SW480 (cell line): Measurements from ENCODE around the gene KCNE2.
"Not testable (repeated sequence)": the region's sequence is repeated elsewhere in the genome, so short reads cannot be mapped to it uniquely, and the experiment has no call there.

Experiments
- DNase-seq: peaks from one replicate; pipeline ENCODE4 v3.0.0-alpha.2; 2016; ENCODE audit warnings: low spot score

KCNE2 gene

DNA sequence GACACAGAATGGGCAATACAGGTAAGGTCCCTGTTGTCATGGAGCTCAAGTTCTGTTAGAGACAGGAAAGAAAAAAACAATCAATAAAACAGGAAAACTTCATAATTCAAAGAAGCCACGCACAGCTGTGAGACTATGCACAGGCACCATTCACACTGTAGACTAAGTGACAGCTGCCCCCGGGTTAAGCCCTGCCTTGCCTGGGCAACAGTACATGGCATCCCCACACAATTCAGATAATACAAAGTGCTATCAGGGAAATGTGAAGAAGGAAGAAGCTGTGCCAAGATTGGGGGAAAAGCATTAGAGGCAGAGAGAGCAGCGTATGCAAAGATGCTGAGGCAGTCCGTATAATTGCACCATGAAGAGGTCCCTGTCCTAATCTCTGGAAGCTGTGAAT lies 9.0 kb upstream of the KCNE2 start:
- DNase-seq = no peak

DNA sequence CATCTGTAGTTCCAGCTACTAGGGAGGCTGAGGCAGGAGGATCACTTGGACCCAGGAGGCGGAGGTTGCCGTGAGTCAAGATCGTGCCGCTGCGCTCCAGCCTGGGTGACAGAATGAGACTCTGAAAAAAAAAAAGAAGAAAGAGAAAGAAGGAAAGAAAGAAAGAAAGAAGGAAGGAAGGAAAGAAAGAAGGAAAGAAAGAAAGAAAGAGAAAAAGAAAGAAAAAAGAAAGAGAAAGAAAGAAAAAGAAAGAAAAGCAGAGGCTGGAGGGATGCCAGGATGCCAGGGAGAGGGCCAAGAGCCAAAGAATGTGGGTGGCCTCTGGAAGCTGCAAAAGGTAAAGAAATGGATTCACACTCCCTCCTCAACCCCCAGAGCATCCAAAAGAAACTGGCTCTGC lies 8.2 kb upstream of the KCNE2 start:
- no peak for DNase-seq

DNA sequence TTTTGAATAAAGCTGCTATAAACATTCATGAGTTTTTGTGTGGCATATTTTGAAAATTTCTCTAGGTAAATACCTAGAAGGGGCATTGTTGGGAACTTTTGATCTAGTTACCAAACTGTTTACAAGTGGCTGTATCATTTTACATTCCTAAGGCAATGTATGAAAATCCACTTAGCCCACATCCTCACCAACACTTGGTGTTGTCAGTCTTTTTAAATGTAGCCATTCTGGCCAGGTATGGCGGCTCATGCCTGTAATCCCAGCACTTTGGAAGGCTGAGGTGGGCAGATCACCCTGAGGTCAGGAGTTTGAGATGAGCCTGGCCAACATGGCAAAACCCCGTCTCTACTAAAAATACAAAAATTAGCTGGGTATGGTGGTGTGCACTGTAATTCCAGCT lies 5.9 kb upstream of the KCNE2 start:
- DNase-seq = no peak

DNA sequence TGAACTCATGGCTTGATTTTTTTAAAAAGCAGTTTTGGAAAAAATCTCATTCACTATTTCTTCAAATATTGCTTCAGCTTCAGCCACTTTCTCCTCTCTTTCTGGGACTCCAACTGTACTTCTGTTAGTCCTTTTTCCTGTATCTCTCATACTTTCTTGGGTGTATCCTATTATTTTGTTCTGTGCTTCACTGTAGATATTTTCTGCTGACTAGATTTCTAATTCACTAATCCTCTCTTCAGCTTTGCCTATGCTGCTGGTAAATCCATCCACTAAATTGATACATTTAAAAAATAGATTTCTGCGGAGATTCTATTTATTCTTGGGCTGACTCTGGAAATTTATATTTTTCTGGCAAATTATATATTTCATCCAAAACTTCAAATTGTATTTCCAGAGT lies 4.9 kb upstream of the KCNE2 start:
- no peak for DNase-seq

DNA sequence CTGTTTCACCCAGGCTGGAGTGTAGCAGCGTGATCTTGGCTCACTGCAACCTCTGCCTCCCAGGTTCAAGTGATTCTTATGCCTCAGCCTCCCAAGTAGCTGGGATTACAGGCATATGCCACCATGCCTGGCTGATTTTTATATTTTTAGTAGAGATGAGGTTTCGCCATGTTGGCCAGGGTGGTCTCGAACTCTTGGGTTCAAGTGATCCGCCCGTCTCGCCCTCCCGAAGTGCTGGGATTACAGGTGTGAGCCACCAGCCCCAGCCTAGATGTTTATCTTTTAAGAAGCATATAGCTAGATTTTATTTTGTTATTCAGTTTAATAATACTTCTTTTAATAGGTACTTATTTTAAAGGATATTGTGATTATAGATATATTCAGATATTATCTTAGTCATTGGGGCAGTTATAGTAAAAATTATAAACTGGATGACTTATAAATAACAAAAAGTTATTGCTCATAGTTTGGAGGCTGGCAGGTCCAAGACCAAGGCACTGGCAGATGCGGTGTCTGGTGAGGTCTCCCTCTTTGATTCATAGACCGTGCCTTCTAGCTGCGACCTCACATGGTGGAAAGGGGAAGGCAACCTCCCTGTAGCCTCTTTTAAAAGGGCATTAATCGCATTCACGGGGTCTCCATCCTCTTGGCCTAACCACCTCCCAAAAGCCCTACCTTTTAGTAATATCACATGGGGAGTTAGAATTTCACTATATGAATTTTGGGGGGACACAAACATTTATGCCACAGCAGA lies 3.1 kb upstream of the KCNE2 start:
- DNase-seq = no peak

DNA sequence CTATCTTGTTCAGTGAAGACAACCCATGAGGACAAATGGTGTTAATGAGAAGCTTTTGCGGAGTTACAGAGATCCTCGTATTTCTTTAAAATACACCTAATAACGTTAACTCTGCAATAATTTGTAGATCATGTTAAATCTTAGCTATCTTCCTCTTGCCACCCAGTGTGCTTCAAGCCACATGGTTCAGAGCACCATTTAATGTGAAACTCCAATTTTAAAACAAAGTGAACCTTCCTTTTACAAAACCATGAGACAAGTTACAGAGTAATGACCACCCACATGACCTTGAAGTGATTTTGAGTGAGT lies 1.7 kb upstream of the KCNE2 start:
- no peak for DNase-seq

DNA sequence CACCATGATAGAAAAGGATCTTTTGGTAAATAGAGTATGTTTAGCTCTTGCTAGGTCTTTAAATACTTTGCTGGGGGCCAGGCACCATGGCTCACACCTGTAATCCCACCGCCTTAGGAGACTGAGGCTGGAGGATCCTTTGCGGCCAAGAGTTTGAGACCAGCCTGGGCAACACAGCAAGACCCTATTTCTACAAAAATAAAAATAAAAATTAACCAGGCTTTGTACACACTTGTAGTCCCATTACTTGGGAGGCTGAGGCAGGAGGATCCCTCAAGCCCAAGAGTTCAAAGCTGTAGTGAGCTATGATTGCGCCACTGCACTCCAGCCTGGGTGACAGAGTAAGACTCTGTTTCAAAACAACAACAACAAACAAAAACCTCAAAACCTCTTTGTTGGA lies 1.1 kb upstream of the KCNE2 start:
- DNase-seq = no peak

DNA sequence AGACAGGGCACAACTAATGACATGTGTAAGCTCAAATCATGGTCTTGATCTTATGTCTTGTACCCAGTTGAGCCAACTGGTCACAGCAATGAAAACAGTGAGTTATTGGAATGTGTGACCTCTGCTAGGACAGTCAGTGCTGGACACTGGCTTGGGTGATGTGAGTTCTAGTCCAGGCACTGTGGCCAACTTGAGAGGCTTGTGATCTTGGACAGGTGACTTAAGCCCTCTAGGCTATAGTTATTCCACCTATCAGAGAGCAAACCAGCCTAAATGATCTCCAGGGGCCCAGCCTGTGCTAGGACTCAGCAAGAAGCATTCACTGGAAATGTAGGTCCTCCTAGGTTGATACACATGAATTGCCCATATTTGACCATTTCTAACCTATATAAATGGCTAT lies 1.1 kb downstream of the KCNE2 start:
- DNase-seq = no peak

DNA sequence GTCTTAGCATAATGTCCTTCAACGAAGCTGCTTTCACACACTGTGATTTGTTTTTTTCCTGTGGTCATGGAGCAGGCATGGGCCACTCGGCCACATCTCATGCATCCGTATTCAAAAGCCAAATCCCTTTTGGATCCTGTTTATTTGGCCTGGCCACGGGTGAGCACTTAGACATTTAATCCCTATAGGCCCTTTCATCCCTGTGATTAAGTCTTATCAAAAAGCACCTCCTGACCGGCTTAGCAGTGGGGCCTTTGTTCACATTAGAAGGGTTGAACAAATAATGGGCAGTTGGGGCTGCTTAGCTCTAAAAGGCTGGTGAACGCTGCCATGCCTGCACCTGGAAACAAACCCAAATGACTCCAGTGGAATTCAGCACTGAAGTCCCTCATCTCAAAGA lies 2.0 kb downstream of the KCNE2 start:
- DNase-seq = no peak

DNA sequence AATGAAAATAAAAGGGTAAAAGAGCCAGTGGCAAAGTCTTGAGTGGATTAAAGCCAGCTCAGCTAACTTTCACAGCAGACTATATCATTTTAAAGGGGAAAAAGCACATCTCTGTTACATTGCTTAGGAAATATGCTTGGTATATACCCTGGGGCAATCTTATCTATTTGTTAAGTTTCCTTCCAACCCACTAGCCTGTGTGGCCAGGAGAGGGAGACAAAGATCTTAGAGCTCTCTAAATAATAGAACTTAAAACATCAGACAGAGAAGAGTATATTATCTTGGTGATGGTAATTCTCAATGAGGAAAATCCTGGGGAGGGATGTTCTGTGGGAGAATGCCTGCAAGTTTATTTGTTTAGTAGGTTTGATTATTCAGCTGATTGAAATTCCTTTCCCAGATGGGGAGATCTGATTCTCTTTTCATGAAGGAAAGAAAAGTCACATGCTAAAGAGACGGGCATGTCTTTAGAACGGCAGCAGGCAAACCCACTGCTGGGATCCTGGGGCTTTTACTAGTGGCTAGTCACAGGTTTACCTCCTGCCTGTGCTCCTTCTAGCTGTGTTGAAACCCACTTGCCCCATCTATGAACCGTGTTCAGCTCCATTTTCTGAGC lies 3.6 kb downstream of the KCNE2 start:
- DNase-seq = peak; percentile 79

DNA sequence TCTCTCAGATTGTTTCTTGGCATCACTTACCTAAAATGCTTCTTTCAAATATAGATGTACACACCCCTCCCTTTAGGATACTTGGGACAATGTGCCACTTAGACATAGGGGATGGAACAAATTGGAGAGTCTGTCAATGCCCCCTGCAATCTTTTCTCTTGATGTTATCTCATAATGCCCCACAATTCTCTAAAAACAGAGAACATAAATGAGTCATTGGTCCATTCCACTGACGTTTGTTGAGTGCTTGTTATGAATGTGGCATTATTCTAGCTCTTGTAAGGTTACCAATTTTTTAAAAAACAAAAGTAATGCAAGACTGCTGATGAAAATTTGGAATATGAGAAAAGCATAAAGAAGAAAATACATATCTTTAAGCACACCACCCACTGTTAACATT lies 5.9 kb downstream of the KCNE2 start:
- DNase-seq = no peak

DNA sequence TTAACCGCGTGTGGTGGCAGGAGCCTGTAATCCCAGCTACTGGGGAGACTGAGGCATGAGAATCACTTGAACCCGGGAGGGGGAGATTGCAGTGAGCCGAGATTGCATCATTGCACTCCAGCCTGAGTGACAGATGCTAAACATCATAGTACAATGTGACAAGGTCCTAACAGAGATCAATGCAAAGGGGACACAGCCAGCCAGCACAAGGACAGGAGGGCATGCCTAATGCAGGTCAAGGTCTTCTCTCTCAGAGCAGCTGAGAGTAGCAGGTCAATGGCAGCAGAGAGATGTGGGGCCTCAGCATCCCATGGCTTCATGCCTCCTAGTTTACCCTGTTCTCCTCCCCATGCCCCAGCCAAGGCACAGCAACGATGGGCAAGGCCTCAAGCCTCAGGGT lies 8.5 kb downstream of the KCNE2 start:
- DNase-seq = no peak

DNA sequence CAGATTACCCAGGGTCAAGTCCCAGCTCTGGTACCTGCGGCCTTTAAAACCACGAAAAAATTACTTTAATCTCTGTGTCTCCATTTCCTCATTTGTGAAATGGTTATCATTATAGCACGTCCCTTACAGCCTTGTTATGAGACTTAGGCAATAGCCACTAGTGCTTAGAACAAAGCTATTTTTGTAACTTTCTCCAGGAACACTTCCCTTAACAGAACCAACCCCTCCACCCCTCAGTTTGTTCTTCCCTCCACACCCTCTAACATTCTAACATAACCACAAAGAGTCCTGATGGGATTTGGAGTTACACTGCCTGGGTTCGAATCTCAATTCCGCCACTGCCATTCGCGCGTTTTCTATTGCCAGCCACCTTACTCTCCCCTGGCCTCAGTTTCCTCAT lies 10.7 kb downstream of the KCNE2 start:
- DNase-seq = not testable (repeated sequence)

DNA sequence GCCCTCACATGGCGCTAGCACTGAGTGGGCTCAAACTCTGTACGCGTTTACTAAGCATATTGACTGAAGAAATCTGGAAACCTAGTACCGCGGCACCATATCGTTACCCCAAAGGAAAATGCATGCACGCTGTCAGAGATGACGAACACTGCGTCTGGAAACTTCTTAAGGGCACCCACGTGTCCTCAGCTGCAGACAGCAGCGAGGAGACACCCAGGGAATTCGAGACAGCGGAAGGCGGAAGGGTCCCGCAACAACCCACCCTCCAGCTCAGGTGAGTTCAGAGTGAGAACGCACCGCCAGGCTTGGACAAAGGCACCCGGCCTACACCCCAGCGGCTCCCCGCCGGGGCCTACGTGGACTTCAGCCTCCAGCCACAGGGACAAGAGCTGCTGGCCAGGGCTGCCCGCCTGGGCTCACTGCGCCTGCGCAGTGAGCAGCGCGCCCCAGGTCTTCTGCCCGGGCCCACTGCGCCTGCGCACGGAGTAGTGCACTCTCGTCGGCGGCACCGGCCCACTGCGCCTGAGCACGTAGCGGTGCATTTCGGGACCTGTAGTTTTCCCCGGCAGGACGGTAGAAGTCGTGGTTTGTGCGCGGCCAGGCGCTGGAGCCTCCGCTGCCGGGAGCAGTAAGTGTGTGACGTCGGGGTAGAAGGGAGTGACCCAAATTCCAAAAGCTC lies 11.3 kb downstream of the KCNE2 start, which contains the start of gene SMIM11:
Gene SMIM11, plus strand, starts transcription at position 568 of the 679 bp plus-strand sequence. CDS start 3,998 bp downstream, outside the sequence.
- DNase-seq = not testable (repeated sequence)

DNA sequence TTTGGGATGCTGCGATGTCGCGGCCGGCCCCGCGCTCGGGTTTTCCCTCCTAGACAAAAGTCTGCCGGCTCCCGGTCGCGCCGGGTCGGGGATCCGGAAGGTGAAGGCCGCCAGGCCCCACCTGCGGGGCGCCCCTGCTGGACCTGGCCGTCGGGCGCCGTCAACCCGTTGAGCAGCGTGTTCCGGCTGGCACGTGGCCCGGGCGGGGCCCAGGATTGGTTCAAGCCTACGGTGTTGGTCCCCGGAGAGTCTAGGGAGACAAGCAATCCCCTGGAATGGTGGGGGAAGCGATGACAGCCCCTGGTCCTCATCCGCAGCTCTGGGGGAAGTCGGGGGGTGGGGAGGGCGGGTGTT lies 11.8 kb downstream of the KCNE2 start:
- DNase-seq = not testable (repeated sequence)

DNA sequence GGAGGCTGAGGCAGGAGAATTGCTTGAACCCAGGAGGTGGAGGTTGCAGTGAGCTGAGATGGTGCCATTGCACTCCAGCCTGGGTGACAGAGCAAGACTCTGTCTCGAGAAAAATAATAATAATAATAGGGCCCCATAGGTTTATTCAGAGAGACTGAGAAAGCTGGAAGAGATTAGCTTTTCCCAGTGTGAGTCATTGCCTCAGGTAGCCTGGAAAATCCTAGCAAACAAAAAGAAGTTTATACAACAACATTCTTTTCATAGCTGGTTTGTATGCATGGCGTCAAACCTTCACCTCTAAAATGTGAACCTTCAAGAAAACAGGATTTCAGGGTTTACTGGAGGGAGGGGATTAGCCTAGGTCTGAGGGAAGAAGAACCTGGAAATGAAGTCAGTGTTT lies 19.3 kb downstream of the KCNE2 start:
- not testable (repeated sequence) for DNase-seq

DNA sequence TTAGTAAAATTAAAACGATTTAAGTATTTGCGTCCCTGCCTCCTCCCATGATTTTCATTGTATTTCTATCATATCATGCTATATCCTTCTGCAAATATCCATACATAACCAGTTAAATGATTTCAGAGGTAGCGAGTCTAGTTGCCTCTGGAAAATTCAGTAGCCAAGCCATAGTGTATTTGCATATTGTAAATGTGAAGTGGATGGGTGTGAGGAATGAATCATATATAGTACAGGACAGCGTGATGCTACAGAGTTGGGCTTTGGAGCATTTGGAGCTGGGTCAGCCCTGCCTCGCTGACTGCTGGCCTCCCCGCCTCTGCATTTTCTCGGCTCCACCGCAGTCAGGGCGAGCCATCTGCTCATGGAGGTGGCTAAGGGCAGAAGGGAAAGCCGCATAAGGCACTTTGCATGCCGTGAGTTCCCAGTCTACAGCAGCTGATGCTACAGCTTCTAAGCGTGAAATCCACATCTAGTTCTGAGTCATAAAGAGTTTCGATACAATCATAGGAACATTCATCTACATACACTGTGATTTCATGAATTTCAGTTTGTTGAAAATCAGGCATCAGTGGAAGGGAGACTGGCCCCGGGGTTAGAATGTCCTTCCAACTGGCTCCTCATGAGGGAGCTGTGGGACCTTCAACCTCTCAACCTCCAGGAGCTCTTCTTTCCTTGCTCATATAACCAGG lies 20.1 kb downstream of the KCNE2 start:
- DNase-seq = not testable (repeated sequence)

DNA sequence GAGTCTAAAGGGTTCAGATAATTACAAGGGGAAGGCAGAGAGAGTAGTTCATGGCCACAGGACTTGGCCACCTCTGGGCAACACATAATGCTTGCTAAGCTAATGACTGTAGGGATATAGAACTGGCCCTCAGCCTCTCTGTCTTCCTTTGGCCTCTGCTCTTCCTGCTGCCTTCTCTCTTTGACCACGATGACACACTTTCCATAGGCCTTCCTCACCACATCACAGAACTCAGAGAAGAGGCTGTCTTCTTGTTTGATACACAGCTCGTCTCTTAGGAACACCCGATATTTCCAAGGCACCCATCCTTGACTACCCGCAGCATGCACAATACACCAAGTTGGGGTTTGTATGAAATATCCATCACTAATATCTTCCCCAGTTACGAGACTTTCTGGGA lies 36.7 kb downstream of the KCNE2 start:
- DNase-seq = not testable (repeated sequence)

DNA sequence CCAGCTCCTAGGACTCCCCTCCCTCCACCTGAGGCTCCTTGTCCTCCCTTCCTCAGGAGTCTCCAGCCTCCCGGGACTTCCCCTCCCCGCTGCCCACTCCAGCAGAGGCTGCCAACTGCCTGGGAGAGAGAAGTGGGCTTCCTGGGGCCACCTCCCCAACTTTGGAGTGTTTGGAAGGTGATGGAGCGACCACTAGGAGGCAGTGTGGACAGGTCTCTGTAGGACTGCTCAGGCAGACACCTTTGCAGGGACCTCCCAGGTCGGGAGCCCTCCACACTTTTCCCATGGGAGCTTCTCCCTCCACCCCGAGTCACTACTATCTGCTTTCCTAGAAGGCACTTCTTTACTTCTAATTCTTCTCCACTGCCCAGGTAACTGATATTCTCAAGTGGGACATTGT lies 40.9 kb downstream of the KCNE2 start:
- not testable (repeated sequence) for DNase-seq

DNA sequence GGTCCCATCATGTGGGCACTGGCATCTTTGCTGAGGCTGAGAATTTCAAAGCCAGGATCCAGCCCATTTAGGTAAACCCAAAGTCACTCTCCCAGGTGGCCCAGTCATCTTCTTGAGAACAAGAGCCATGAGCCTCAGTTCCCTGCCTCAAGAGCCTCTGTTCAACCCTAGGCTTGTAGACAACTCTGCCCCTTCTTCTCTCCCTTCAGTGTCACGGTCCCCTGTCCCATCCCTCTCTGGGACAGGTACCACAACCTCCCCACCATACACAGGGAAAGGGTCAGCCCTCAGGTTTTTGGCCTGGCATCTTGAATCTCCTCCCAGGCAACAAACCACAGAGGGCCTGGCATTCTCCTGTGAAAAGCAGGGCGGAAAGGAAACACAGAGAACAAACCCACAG lies 41.9 kb downstream of the KCNE2 start:
- not testable (repeated sequence) for DNase-seq

DNA sequence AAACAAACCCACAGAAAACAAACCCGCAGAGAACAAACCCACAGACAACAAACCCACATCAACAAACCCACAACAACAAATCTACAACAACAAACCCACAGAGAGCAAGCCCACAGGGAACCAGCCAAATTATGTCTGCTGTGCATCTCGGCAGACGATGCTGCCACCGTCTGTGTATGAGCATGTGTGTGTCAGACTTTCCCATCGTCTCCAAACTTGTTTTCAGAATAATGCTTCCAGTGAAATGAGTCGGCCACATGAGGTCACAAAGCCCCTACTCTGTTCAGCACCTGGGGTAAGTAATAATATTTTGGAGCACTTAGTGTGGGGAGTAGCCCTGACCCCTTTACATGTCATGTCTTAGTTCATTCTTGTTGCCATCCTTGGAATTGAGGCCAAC lies 42.3 kb downstream of the KCNE2 start:
- not testable (repeated sequence) for DNase-seq

DNA sequence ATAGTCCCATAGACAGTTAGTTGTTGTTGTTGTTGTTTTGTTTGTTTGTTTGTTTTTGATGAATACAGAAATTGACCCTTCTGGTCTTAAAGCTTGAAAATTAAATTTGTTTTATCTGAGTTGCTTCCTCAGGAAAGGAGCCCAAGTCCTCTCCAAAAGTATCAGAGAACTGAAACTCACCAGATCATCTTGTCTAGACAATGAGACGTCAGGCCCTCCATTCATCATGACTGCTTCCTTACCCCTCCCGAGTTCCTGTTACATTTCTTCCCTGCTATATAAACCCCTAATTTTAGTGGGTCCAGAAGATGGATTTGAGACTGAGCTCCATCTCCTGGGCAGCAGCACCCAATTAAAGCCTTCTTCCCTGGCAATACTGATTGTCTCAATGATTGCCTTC lies 42.9 kb downstream of the KCNE2 start:
- not testable (repeated sequence) for DNase-seq

DNA sequence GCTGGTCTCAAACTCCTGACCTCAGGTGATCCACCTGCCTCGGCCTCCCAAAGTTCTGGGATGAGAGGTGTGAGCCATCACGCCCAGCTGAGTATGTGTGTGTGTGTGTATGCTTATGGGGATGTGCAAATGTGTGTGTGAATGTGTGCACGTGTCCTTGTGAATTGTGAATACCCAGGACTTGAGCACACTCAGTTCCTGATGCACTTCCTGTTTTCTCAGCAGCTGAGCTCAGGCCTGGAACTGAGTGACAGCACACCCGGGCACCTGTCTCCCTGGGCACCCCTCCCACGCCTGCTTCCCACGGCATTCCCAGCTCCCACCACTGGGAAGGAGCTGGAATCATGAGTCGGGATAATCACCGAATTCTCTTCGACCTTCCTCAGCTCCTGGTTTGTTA lies 43.5 kb downstream of the KCNE2 start:
- not testable (repeated sequence) for DNase-seq
